Fibroblast of skin of right quadriceps (primary cell): ENCODE measurements around the gene SLC25A22.

Experiments used
- DNase-seq: peaks from one replicate; pipeline ENCODE4 v3.0.0-alpha.2; 2013

The SLC25A22 gene

DNA sequence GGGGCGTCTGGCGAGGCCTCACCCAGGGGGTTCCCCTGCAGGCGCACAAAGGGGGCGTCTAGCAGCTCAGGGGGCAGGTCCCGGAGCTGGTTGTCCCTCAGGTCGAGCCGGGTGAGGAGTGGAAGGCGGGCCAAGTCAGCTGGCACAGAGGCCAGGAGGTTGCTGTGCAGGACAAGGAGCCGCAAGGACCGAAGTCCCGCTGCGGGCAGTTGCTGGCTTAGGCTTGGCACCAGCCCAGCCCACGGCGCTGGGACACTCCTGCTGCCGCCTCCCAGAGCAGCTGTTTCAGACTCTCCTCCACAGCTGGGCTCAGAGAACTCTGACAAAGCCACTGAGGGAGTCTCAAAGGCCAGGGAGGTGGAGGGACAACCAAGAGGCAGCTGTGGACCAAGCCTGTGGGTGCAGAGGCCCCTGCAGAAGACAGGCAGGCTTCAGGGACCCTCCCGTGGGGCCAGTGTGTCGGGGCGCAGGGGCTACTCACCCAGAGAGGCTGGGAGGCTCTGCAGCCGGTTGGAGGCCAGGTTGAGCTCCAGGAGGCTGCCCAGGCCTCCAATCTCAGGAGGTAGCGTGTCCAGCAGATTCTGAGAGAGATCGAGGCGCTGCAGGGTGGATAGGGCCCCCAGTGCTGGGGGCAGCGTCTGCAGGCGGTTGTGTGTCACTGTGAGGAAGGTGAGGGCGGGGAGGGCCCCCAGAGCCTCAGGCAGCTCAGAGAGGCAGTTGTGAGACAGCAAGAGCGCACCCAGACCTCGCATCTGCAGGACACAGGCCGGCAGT, 4.8 kb upstream of the SLC25A22 start:
- DNase-seq, result no peak

DNA sequence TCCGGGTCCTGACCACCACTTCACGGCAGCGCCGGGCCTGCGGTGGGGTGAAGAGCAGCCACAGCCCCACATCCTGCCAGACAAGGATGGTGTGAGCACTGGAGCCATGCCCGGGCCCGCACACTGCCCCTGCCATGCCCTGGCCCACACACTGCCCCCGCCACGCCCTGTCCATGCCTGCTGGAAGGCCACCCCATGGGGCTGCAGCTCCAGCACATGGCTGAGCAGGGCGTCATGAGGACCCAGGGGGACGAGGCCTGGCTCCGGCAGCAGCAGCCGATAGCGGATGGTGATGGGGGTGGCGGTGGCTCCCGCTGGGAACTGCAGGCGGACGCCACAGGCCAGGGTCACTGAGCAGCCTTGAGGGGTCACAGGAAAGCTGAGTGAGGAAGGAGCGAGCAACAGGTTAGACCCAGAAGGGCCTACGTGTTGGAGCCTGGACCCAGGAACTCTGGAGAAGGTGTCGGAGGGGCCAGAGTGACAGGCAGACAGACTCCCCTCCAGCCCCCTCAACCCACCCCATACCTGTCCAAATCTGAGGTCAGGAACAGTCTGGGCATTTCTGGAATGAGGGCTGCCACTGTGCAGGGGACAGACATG, 4.0 kb upstream of the SLC25A22 start:
- no peak for DNase-seq

DNA sequence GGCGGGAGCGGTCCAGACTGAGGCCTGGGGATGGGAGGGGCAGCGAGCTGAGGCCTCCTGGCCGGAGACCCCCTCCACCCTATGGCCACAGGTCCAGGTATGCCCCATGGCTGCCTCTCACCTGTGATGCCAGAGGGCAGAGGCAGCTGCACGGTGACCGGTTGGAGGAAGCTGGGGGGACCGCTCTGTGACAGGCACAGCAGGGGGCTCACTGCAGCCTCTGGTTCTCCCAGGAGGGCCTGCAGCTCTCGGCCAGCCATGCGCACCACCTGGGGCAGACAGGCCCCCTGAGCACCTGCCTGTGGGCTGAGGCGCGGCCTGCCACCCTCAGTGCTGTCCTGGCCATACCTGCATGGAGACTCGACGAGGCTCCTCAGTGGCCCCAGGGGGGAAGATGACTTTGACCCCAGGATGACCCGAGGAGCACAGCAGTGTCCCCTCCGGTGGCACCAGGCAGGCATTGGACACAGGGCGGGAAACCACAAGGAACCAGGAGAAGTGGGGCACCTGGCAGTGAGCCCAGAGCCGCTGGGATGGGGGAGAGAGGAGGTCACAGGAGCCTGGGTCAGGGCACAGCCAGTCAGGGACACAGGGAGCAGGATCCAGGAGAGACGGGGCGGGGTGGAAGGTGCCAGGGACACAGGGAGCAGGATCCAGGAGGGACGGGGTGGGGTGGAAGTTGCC, 3.2 kb upstream of the SLC25A22 start:
- DNase-seq, result no peak

DNA sequence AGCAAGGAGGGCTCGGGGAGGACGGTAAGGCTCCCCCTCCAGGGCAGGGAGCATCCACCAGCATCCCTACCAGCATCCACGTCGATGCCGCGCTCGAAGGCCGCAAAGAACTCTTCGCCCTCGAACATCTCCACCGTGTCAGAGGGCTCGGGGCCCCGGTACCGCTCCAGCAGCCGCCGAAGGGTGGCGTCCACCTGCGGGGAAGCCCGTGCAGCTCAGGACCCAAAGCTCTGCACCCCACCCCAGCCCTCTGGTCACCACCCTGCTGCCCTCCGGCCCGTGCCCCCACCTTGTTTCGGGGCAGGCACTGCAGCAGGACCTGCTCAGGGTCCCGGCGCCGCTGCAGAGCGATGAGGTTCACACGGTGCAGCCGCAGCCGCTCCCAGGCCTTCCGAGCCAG, 2.4 kb upstream of the SLC25A22 start:
- no peak for DNase-seq

DNA sequence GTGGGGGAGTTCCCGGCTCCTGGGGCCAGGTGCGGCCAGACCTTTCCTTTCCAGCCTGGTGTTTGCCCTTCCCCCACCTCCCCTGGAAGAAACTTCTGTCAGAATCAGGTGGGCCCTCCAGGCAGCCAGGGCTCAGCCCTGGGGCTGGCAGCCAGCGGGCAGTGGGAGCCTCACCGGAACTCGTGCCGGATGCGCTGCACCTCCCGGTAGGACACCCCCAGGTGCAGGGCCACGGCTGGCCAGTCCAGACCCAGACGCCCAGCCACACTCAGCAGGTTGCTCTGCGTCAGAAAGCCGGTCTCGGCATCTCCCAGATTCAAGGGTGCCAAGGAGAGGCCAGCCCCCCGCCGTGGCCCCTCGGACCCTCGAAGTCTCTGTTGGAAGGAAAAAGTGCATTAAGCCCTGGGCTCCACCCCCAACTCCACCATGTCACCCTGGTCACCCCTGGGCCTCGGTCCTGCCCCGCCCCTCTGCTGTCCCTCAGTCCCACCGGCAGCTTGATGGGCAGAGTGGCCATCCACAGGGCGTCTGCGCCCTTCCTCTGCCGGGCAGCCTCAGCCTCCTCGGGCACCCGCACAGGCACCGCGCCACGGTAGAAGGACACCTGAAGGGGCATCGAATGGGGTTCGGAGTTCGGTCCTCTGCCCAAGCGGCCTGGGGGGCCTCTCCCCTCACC, 1.7 kb upstream of the SLC25A22 start:
- DNase-seq, result no peak

DNA sequence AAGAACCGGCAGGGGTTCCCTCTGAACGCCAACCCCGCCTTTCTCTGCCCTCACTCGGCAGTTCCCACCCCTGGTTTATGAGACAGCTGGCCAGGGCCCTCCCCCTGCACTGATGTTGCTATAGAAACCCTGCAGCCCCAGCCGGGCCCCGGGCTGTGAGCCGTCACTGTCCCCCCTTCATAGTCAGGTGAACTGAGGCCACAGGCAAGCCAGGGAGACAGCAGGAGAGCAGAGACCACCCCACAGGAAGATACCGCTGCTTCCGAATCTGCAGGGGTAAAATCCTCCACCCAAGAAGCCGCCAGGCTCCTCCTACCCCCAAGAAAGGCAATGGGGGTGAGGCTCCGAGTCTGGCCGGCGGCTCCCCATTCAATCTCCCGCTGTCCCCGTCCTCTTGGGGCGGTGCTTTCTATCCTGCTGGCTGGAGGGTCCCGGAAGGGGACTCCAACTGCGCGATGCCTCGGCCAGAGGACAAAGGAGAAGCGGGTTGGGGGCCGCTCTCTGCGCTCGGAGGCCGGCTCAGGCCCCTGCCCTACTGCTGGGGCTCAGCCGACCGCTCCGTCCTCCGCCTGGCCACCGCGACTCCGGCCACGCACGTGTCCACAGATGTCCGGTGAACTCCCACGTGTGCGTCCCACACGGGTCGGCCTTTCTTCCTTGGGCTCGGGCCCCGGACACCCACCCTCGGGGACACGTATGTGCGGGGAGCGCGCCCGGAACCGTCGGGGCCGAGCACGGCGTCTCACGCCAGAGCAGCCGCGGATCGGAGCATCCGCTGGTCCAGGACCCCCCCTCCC, 587 bp downstream of the SLC25A22 start:
- peak; percentile 86 for DNase-seq

DNA sequence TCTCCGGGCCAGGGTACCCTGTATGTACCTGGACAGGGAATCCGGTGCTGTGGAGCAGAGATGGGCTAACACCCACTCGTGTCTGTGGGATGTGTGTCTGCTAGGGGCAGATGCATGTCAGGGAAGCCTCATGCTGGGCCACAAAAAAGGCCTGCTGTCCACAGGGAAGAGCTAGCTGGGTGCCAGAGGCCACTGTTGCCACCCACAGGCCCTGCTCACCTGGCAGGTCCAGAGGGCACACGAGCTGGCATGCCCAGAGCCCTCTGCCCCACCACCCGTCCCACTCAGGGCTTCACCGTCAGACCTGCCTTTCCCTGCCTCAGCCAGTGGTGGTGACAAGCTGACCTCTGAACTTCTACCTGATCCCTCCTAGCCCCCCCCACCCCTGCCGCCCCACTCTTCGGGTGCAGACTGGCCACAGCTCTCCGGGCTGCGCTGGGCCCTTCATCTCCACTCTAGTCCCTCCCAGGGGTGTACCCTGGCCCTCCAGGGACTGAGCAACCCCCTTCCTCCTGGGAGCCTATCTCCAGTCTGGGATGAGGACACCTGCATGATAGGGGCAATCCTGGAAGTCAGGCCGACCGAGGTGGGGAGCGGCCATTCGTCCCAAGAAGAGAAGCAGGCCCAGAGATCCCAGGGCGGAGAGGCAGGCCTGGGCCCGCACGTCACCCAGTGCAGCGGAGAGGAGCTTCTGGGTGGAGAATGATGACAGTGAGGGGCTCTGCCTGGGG, 1.4 kb downstream of the SLC25A22 start:
- no peak for DNase-seq

DNA sequence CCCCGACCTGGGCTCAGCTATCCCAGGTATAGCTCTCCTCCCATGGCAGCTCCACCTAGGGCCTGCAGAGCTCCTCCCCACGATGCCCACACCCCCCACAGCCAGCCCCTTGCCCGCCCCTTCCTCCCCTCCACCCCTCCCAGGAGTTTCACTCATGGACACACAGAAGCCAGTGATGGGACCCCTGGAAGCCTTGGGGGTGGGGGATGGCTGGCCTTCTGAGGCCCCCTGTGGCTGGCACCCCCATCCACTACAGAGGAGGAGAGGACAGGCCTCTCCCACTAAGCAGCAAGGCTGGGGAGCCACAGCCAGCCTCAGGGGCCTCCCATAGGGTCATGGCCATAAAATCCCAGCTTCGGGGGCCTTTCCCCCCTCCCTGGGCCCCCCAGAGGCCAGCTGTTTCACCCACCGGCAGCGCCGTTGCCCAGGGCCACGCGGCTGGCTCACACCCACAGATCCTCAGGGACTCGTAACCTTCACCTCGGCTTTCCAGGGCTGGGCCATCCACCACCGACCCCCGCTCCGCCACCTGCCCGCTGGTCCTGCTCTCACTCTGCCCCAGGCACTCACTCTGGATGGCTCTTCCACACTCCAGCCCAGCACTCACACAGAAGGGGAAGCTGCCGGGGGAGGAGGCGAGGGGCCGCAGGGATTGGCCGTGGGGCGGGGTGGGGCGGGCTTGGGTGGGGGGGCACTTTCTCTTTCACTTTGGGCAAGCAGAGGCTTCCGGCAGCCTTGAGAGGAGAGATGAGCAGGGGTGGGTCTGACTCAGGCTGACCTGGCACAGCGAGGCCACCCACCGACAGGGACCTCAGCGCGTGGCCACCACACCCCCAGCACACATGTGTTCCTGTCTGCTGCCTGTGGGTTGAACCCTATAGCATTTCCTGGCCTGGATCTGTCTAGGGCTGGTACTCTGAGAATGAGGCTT, 2.2 kb downstream of the SLC25A22 start:
- peak; percentile 80 for DNase-seq

DNA sequence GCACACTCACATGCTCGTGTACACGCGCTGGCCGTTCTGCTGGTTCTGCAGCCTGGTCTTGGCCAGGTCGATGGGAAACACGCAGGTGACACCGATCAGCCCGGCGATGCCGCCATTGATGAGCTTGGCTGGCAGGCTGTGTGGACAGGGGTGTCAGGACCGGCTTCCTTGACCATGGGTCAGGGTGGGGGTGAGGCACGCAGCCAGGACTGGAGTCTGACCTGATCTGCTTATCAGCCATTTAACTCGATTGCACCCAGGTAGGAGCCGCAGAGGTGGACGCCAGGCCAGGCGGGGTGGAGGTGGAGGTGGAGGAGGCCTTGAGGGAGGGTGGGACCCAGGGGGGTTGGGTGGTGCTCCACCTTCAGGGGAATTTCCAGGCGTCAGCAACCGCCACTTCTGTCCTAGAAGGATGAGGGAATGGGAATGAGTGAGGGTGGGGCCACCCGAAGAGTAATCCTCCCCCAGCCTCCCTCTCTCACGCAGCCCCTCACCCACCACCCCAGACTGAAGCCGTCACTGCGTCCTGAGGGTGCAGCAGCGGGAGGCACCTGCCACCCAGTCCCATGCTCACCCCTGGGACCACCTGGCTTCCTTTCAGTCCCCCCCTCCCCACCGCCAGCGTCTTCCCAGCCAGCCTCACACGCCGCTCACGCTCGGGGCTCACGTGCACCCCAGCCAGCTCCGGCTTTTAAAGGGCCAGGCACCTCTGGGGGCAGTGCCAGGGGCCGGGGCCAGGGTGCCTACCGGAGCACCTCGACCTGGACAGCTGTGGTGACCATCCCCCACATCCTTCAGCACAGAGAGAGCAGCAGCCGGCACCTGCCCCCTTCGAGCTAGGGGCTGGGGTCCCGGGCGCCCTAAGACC, 3.1 kb downstream of the SLC25A22 start:
- no peak for DNase-seq

DNA sequence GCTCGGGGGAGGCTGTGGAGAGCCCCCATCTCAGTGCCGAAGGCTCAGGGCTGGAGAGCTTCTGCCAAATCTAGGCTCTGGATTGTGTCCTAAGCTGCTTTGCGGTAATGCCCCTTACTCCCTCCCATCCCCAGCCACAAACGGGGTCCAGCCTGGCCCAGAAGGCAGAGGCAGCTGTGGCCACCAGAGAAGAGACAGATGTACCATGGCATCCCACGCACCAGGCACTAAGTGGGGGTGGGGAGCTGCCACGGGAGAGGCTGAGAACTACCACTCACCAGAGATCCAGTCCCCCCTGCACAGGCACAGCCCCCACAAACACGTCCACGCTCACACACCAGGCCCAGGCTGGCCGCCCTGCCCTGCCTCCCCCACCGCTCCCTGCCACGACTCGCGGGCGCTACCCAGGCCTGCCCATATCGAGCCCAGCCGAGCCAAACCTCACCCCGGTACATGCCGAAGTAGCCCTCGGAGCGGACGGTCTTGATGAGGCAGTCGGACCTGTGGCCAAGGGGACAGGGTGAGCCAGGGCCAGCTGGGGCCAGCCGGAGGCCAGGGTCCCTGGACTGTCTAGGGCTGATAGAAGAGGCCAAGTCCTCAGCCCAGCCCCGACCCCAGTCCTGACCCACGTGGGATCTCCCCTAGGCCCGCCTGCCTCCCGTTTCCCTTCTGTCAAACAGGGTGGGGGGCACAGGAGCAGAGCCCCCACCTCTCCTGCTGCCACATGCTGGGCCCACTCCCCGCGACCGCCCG, 3.9 kb downstream of the SLC25A22 start:
- no peak for DNase-seq

DNA sequence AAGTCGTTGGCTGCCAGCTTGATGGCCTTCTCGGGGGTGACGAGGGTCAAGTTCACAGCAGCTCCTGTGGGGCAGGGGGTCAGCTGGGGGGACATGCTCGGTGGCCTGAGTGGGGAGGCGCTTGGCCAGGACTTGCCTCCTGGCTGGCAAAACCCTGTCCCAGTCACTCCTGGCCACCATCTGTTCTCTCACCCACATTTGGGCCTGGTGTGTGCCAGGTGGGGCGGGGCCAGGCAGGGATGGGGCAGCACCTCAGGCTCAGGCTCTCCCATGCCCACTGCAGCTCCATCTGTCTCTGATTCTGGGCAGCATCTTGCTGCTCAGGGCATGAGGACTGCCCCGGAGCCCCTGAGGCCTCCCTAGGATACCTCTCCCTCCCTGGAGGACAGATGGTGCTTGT, 4.5 kb downstream of the SLC25A22 start:
- DNase-seq, result no peak

DNA sequence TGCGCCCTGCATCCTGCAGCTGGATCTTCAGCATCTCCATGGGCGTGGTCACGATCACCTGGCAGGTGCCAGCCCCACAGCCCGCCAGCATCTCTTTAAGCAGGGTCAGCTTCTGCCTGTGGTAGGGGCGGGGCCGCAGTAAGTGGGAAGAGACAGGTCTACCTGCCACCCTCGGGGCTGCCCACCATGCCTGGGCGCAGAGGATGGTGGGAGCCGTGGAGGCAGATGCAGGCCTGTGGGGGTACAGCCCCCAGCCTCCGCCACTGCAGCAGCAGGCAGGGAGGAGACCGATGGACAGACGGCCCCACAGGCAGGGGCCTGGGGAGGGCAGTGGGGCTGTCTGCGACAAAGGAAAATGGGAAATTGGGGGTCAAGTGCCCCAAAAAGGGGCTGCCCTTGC, 5.2 kb downstream of the SLC25A22 start:
- no peak for DNase-seq

DNA sequence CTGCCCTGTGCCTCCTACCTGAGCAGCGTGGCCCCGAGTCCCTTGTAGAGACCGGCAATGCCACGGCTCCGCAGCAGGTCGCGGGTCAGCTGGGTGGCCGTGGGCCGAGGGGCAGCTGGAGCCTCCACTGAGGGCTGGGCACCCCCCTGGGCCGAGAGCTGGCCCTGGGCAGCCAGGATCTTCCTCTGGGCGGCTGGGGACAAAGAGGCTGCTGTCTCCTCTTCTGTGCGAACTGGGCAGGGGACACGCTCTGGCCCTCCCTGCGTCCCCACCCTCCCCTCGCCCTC, 5.6 kb downstream of the SLC25A22 start:
- no peak for DNase-seq

DNA sequence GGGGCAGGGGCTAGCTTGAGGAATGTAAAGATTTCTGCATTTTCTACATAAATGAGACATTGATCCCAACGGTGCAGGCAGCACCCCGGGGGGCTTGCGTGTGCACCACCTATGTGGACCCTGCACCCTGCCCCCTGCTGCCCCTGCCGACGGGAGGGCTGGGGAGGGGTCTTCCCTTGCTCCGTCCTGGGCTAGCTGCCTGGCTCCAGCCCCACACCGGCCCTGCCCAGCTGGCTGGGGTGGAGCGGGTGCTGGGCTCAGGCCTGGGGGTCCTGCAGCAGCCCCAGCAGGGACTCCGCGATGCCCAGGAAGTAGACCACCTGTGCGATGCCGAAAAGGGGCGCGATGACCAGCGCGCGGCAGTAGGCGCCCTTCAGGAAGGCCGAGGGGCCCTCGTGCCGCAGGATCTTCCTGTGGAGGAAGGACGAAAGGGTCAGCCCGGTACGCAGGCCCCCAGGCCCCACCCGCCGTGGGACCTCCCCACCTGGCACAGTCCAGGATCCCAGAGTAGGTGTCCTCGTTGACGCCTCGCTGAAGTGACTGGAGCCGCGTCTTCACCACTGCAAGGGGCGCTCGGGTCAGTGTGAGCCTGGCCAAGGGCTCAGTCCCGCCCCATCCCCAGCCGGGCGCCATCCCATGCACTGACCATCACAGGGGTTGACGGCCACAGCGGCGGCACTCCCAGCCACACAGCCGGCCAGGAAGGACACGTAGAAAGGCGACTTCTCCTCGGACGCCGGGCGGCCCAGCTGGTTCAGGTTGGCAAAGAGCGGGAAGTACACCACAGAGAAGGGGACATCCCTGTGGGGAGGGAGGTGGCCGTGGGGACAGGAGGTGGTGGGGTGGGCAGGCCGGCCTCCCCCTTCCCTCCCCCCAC, 6.2 kb downstream of the SLC25A22 start:
- no peak for DNase-seq

DNA sequence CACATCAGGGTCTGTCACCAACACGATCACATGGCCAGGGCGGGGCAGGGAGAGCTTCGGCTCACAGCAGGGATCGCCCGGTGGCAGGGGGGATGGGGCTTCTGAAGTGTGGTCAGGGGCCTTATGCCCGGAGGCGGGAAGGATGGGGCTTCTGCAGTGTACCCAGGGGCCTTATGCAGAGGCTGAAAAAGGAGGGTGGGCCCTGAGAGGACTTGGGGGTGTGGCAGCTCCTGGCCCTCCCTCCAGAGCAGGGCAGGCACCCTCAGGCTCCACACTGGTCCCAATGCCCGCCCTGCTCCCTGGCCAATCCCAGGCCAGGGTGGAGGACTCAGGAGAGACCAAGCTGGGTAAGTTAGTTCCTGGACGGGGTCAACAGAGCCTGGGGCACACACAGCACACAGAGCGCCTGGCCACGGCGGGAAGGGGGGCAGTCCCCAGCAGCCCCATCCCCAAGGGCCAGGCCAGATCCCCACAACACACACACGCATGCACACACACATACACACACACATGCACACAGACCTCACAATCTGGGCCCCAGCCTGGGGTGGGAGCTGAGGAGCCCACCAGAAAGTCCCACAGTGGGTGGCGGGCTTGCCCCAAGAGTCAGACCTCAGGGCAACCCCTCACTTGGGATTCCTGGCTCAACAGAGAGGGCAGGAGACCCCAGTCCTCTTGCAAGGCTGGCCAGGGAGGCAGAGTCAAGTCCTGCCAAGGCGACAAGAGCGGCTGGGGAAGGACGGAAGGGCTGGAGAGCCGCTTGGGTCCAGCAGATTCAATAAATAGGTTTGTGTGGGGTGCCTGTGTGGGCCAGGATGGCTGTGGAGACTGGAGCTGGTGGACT, 7.1 kb downstream of the SLC25A22 start:
- DNase-seq, result no peak

DNA sequence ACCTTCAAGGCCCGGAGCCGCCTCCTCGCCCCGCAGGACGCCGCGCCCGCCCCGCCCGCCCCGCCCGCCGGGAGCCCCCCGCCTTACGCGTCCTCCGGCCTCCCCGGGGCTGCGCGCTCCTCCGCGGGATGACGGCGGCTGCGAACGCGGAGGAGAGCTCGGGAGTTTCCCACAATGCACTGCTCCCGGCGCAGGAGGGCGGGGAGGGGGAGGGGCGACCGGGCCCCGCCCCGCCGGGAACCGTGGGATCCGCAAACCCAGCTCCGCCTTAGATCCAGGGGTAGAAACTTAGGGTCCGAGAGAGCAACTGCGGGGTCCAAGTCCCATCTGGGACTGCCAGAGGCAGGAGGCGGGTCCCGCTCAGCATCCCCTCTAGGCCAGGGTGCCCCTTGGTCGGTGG, 8.1 kb downstream of the SLC25A22 start, which contains the start of gene CEND1:
Gene CEND1 (minus strand): TSS at position 148 of the 400 bp plus-strand sequence. CDS start 1,514 bp downstream, outside the sequence.
- DNase-seq, result peak; percentile 39
